Fibroblast of skin of left biceps (primary cell): ENCODE results near the gene GLI3.

ENCODE experiments used
- DNase-seq, 2 experiments: peaks; one replicate each; pipeline ENCODE4 v3.0.0-alpha.2; 2013; ENCODE audit warnings: low read depth in 2 of 2

GLI3 gene

DNA sequence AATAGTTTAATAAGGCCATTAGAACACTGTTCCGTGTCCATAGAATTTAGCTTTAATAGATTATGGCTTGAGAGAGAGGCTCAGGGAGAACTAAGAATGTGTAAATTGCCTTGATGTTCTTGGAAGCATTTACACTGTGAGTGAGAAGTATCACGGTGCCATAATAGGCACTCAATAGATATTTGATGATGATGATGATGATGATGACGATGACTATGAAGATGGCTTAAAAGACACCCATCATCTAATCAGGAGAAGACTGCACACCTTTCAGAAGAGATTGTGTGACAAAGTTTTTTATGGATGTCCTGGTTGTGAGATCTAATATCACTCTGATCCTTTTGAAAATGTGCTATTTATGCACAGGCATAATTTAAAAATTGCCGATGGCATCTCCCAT, 264.2 kb downstream of the GLI3 start:
- no peak for DNase-seq

- no peak for DNase-seq
These were observed 264.7 kb downstream of the GLI3 start for GRCh38 chr7:41972270-41972669.

- DNase-seq = no peak
These were observed 265.3 kb downstream of the GLI3 start for GRCh38 chr7:41971640-41972187.

- DNase-seq = no peak
These were observed 266.1 kb downstream of the GLI3 start for GRCh38 chr7:41970941-41971340.

DNA sequence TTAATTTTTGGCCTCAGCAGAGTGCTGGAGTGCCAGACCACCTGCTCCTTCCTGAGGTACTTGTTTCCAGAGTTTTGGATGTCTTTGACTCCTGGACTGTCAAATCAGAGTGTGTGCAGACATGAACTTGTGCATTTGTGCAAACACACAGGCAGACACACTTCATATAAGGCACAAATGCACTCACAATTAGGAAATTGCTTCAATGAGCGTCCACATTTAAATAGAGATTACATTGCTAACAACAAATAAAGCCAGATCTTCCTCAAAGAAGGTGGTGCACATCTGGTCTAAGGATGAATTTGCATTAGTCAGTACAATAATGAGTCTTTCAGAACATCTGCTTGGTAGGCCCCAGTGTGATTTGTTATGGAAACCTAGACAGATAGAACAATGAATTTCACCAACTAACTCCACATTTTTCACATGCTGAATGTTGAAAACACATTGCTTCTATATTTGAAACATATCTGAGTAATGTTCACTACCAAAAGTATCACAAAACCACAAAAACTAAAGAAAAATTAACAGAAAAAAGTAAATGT, 267.4 kb downstream of the GLI3 start:
- DNase-seq = peak in 1 of 2 experiments; percentile 40

- no peak for DNase-seq
These were observed 269.9 kb downstream of the GLI3 start for GRCh38 chr7:41967156-41967555.

GRCh38 chr7:41965951-41966505, 271.0 kb downstream of the GLI3 start:
- DNase-seq = no peak

DNA sequence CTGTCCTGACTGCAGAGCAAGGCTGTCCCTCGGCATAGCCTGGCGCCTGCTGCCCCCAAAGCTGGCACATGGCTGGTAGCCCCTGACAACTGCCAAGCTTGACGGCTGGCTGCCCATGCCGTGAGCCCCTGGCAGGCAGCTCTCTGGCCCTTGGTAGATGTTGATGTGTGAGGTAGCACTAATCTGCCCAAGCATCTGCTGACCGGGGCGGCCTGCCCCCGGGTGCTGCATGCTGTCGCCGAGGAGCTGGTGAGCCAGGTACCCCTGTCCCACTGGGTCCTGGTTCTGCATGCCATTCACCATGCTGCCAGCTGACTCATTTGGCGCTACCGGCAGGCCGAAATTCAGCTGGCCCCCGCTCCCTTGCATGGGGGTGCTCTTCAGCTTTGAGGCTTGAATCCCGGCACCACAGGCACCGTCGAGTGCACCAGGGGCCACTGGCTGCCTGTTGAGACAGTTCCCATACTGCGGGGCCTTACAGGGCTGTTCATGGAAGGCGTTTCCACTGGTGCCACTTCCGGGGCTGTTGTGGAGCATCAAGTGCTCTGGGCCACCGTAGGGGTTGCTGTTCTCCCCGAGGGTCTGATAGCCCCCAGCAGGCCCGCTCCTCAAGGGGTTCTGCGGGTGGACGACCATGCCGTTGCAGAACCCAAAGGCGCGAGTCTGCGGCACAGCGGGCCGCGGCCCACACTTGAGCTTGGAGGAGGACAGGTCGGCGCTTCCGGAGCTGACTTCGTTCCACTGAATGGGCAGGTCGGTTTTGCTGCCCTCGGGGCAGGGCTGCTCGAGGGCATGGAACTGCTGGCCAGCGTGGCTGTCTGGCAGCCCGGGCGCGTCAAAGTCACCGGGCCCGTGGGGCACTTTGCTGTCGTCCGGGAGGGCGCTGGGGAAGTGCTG, 271.9 kb downstream of the GLI3 start:
- no peak for DNase-seq

- no peak for DNase-seq
These were observed 272.7 kb downstream of the GLI3 start for GRCh38 chr7:41964183-41964753.

DNA sequence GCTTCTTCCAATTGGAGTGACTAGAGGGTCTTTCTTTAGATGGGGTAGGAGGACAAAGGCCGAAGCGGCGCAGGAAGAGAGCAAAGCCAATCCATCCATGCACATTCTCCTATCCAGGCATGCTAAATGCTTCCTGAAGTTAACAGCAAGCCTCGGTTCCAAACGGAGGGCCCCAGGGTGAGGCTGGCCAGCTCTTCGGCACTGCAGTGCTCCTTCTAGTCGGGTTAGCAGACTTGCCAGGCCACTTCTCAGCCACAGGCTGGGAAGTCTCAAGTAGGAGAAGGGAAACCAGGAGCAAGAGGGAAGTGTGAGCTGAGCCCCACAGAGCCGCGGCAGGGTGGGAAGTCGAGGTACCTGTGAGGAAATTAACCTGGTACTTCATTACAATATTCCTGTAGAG, 280.3 kb downstream of the GLI3 start:
- DNase-seq = no peak

DNA sequence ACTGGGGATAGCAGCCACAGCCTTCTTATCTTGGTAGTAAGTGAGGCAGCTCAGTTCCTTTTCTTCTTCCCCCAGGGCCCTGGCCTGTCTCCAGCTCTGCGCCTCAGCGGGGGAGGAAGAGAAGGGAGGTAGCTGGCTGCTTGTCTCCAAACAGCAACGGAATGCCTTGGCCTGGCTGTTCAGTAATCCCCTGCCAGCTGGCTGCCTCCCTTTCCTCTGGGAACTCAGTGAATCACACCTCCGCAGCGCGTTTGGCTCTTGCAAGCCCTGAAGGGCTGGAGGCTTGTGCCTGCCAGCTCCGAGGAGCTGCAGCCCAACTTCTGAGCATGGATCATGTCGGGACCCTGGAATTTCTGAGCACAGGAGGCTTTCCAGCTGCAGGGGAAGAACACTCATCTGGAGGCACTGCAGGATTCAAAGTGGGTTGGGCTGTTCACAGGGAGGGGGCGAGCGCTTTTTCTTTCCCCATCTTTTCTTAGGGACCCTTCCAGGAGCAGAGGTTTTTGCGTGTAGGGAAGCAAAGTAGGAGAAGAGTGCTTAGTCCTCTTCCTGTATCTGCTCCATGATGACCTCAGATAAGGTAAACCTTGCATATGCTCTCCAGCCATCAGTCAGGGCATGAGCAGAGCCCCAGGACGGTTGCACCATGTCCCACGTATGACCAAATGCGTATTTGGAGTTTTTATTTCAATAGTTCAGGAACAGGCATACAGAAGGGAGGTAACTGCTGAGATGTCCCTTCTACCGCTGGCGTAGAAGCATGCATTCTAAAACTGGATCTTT, 280.9 kb downstream of the GLI3 start:
- peak; percentile 98 to 99 for DNase-seq

DNA sequence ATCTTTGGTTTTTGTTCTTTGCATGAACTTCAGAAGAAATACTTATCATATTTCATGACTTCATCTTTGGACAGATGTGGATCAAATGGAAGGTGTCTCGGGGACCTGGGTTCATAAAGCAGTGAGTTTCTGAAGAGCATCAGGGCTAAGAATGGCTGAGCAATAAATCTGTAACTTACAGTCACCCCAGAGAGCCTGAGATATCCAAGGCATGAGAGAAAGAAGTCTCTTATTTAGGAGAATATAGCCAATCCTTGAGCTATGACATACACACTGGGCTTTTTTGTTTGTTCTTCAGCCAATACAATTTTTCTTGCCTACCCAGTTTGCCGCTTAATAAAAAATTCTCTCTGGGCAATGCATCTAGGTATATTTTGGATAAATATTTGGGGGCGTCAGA, 281.6 kb downstream of the GLI3 start:
- no peak for DNase-seq

GRCh38 chr7:41954976-41955375, 282.0 kb downstream of the GLI3 start:
- no peak for DNase-seq

DNA sequence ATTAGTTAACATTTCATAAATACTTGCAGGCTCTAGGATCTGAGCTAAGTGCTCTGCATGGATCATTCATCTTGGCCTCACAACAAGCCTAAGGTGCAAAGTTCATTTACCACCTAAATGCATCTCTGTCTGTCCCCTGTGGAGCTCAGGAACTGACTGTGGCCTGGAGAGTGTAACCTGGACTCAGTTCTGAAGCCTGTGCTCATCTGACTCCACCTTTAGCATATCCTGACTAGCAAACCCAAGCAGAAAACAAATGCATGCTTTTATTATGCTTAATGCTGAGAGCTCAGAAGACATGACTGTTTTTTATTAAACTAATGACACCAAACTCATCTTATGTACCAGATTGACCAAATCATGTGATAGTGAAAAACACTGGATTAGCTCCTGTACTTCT, 288.5 kb downstream of the GLI3 start:
- DNase-seq = no peak

DNA sequence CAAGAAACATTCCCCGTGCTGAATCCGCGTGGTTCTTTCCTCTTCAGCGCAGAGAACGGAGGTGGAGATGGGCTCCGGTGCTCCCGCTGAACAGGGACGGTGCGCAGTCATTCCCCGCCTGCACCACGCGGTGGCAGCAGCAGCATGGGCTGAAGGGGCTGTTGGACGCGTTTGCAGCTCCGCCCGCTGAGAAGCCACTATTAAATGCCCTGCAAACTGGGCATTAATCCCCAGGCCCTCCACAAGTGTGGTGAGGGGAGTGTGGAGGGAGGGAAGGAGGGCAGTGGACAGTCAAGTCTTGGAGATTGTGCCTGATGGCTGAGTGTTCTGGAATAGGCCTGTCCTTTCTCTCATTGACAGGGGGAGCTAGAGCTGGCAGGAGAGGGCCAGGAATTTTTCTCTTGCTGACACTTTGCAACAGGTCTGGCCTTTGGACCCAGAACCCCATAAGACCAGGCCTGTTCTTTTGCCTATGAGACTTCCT, 293.9 kb downstream of the GLI3 start:
- no peak for DNase-seq

- DNase-seq = no peak
These were observed 294.4 kb downstream of the GLI3 start for GRCh38 chr7:41942468-41943093.

DNA sequence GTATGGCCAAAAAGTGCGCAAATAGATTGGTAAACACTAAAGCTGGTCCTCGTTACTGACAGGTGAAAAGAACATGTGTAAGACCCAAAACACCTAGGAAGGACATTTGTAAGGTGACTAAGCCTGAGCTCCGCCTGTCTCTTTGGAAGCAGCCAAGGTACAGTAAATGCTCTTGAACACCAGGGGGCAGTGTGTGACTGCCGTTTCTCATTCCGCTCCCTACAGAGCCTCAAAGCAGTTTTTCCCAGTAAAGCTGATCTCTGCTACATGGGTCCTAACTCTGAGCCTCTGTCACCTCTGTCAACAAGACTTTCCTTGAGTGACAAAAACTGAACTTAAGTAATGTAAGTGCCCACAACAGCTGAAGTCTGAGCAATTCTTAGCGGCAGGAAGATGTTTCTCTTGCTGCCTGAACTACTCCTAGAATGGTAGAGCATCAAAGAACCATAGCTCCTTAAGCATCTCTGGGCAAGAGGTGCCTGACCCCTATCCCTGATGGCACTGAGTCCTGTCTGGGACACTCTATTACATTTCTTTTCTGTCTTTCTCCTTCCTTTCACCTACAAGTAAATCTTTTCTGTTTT, 296.2 kb downstream of the GLI3 start:
- DNase-seq = peak in 1 of 2 experiments; percentile 47

GRCh38 chr7:41938371-41938770, 298.6 kb downstream of the GLI3 start:
- DNase-seq = no peak

- no peak for DNase-seq
These were observed 303.6 kb downstream of the GLI3 start for GRCh38 chr7:41933427-41933826.

DNA sequence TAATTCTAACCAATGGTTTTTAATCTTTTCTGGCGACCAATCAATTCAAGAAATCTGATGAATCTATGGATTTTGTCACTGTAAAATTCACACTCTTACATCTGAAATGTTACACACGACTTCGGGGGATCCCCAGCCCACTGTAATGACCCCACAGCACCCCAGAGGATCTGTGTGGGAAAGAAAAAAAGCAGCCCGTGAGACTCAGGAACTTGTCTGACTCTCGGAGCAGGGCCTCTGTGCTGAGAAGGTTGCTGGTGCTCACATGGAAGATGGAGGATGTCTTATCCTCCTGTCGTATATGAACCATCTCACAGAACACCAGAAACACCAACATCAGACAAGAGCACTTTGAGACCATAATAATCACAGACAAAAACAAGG, 305.8 kb downstream of the GLI3 start:
- no peak for DNase-seq
